C4-2B (cell line): ENCODE measurements around the gene PPARA.

Experiments
- CTCF ChIP-seq: fragments of 450-650 bp; conservative IDR thresholded peaks from 2 replicates; pipeline ENCODE4 v1.5.1; 2017; ENCODE audit warnings: mild to moderate bottlenecking
- ZFX ChIP-seq: fragments of 450-650 bp; IDR thresholded peaks from 2 replicates; pipeline ENCODE4 v1.6.1; 2017

- TF ChIP-seq CTCF (no peak), ZFX (no peak)
These were observed 22.3 kb downstream of the PPARA start for GRCh38 chr22:46172522-46173110.
